GM06990 (cell line): ENCODE data around the gene DIRAS3.
A peak's percentile ranks its signal among the peaks of the same experiment; 100 is the strongest.
"Not testable (repeated sequence)": the region's sequence is repeated elsewhere in the genome, so short reads cannot be mapped to it uniquely, and the experiment has no call there.

Experiments used
- DNase-seq: peaks from one replicate; pipeline ENCODE4 v3.0.0-alpha.2; 2011; ENCODE audit not compliant: insufficient read length; ENCODE audit errors: extremely low read depth
- H3K27me3 ChIP-seq: replicated peaks from 2 replicates; pipeline ENCODE4 v1.6.0; 2011; ENCODE audit warnings: low read length; ENCODE audit not compliant: control insufficient read depth, insufficient read depth
- H3K36me3 ChIP-seq: 2 replicates; pipeline ENCODE4 v1.5.1; 2011; ENCODE audit warnings: low read length; ENCODE audit not compliant: control insufficient read depth, insufficient read depth
- H3K4me3 ChIP-seq: replicated peaks from 2 replicates; pipeline ENCODE4 v1.5.1; 2011; ENCODE audit warnings: low read depth, mild to moderate bottlenecking, control low read depth, low read length
- TF ChIP-seq, protein P1 (sequence below): IDR thresholded peaks from 2 replicates; pipeline ENCODE4 v1.5.1; 2011; ENCODE audit warnings: low read length, control low read depth, mild to moderate bottlenecking, inconsistent platforms; ENCODE audit not compliant: insufficient read depth, poor library complexity, severe bottlenecking

Gene DIRAS3

DNA sequence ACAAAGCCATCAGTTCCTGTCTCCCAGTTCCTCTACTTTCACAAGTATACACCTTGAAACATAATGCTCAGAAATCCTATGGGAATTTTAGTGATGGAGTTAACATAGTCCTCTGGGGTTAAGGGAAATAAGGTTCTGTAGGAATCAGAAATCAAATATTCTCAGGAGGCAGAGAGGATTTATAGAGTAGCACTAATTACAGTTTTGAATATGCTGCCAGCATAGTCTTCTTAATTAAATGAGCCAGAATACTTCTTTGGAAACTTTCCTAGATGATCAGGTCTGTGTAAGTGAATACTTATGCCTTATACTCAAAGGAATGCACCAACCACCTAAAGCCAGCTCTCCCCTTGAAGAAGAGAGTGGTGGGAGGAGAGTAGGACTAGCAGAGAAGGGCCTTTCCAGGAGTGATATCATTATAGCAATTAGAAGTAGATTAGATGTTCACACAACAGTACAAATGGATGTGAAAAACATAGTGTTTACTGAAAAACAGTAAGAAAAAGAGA is 31.4 kb upstream of the DIRAS3 start:
- DNase-seq = no peak
- Histone ChIP-seq H3K36me3 (no peaks in the 10 kb centered on the region), H3K4me3 (no peak overlapping the region), H3K27me3 (no peaks in the 10 kb centered on the region)
- TF ChIP-seq, protein P1, sequence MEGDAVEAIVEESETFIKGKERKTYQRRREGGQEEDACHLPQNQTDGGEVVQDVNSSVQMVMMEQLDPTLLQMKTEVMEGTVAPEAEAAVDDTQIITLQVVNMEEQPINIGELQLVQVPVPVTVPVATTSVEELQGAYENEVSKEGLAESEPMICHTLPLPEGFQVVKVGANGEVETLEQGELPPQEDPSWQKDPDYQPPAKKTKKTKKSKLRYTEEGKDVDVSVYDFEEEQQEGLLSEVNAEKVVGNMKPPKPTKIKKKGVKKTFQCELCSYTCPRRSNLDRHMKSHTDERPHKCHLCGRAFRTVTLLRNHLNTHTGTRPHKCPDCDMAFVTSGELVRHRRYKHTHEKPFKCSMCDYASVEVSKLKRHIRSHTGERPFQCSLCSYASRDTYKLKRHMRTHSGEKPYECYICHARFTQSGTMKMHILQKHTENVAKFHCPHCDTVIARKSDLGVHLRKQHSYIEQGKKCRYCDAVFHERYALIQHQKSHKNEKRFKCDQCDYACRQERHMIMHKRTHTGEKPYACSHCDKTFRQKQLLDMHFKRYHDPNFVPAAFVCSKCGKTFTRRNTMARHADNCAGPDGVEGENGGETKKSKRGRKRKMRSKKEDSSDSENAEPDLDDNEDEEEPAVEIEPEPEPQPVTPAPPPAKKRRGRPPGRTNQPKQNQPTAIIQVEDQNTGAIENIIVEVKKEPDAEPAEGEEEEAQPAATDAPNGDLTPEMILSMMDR = no peak

DNA sequence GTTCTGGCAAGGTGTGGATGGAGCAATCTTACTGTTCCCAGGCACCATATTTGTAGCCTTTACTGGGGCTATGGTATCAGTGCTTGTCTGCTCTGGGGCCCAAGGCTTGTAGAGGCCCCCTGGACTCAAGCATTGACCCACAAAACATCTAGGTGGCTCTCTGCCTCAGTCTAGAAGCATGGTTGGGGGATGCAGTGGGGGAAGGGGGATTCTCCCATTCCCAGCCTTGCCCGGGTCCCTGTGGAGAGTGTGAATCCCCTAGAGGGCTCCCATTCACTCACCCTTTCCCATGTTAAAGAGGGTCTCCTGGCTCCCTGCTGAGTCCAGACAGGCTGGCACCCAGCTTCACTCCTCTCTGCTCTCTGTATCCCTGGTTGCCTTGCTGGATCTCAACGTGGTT is 28.2 kb upstream of the DIRAS3 start:
- Histone ChIP-seq H3K27me3 (no peaks in the 10 kb centered on the region), H3K4me3 (no peak overlapping the region), H3K36me3 (no peaks in the 10 kb centered on the region)
- no peak for DNase-seq
- TF ChIP-seq, protein P1 = no peak

DNA sequence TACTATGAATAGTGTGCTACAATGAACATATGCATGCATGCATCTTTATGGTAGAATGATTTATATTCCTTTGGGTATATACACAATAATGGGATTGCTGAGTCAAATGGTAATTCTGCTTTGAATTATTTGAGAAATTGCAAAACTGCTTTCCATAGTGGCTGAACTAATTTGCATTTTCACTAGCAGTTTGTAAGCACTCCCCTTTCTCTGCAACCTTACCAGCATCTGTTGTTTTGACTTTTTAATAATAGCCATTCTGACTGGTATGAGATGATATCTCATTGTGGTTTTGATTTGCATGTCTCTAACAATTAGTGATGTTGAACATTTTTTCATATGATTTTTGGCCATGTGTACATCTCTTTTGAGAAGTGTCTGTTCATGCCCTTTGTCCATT is 24.0 kb upstream of the DIRAS3 start:
- Histone ChIP-seq H3K4me3 (no peak overlapping the region), H3K36me3 (no peaks in the 10 kb centered on the region), H3K27me3 (no peaks in the 10 kb centered on the region)
- TF ChIP-seq, protein P1 = no peak
- no peak for DNase-seq

DNA sequence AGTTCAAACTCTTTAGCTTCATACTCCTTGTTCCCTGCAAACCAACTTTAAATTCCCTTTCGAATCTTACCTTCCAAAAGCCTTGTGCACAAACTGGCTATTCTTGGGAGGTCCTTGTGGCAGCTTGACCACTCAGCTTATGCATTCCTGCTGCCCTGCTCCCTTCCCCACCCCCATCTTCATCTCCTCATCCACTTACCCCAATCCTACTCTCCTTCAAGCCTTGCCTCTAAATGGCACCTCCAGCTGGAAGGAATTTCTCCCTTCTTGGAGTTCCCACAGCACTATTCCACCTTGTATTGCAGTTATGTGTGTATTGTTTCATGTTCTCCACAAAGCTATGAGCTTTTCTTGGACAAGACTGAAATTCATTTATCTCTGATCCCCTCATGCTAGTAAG is 15.3 kb upstream of the DIRAS3 start:
- Histone ChIP-seq H3K36me3 (no peaks in the 10 kb centered on the region), H3K27me3 (no peaks in the 10 kb centered on the region), H3K4me3 (no peak overlapping the region)
- TF ChIP-seq, protein P1 = no peak
- DNase-seq = no peak

DNA sequence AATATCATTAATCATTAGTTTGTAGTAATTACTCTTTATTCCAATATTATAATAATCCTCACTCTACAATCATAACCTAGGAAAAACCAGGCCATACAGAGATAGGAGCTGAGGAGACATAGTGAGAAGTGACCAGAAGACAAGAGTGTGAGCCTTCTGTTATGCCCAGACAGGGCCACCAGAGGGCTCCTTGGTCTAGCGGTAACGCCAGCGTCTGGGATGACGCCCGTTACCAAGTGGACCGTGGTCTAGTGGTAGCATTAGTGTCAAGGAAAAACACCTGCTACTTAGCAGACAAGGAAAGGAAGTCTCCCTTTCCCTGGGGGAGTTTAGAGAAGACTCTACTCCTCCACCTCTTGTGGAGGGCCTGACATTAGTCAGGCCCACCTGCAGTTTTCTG is 7.6 kb upstream of the DIRAS3 start:
- not testable (repeated sequence) for H3K4me3 ChIP-seq, H3K27me3 ChIP-seq, H3K36me3 ChIP-seq, DNase-seq
- TF ChIP-seq, protein P1 = peak; percentile 12

DNA sequence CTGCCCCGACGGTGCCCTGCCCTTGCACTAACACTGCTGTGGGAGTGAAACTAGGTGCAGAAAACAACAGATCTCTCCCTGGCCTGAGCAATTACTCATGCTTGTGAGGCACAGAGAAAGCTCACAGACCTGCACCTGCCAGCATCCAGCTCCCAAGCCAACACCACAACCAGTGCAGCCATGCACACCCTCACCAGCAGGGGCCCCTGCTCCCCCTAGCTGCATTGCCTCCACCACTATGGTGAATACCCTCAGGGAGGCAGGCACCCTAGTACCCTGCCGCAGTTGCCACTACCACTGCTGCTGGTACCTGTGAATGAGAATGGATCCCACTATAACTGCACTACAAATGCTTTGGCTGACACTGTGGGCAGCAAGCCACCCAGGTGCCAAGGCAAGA is 7.1 kb upstream of the DIRAS3 start:
- TF ChIP-seq, protein P1 = peak; percentile 15
- DNase-seq = no peak
- H3K27me3 ChIP-seq = no peaks in the 10 kb centered on the region
- no peaks in the 10 kb centered on the region for H3K36me3 ChIP-seq
- H3K4me3 ChIP-seq = no peak overlapping the region
